SH-SY5Y (cell line): ENCODE results near the gene LIPN.

Experiments
- GATA2 ChIP-seq: IDR thresholded peaks from 2 replicates; pipeline ENCODE4 v1.6.1; 2011; ENCODE audit warnings: mild to moderate bottlenecking, low read depth, low read length
- GATA3 ChIP-seq: IDR thresholded peaks from 2 replicates; pipeline ENCODE4 v1.6.1; 2011; ENCODE audit warnings: low read depth, mild to moderate bottlenecking, low read length, moderate library complexity

GRCh38 chr10:88715517-88715916 lies 44.3 kb upstream of the LIPN start:
- TF ChIP-seq GATA3: no peak
- TF ChIP-seq GATA2: no peak
